GM23338 (cell line): ENCODE measurements around the gene OR13C4. TPM values are rescaled to one million over a fixed set of nuclear protein-coding genes. Genes with fewer than 3 reads are reported as not detected.
"Not testable (repeated sequence)": the region's sequence is repeated elsewhere in the genome, so short reads cannot be mapped to it uniquely, and the experiment has no call there.

Experiments
- ATAC-seq: fragments of 200-7000 bp; cut with Tn5 transposase; 3 replicates; pipeline ENCODE4 v1.9.1; 2020
- DNase-seq: peaks from one replicate; pipeline ENCODE4 v3.0.0-alpha.2; 2015; ENCODE audit warnings: low spot score
- H2AFZ ChIP-seq: fragments of 200-600 bp; sonication (generic); 2 replicates; pipeline ENCODE4 v1.8.0; 2016; ENCODE audit warnings: antibody characterized with exemption, mild to moderate bottlenecking, moderate library complexity
- H3F3A ChIP-seq: fragments of 200-600 bp; sonication (generic); replicated peaks from 2 replicates; pipeline ENCODE4 v1.8.0; 2017; ENCODE audit warnings: antibody characterized with exemption, mixed run types, low read depth
- H3K27ac ChIP-seq: fragments of 200-600 bp; sonication (generic); 2 replicates; pipeline ENCODE4 v1.6.1; 2016; ENCODE audit warnings: low read depth
- H3K27me3 ChIP-seq: fragments of 200-600 bp; sonication (generic); 2 replicates; pipeline ENCODE4 v1.8.0; 2016; ENCODE audit warnings: mild to moderate bottlenecking, mixed run types, moderate library complexity; ENCODE audit not compliant: insufficient read depth
- H3K36me3 ChIP-seq: fragments of 200-600 bp; sonication (generic); 2 replicates; pipeline ENCODE4 v1.8.0; 2016; ENCODE audit warnings: mild to moderate bottlenecking; ENCODE audit not compliant: insufficient read depth
- H3K4me1 ChIP-seq: fragments of 200-600 bp; sonication (generic); 2 replicates; pipeline ENCODE4 v1.8.0; 2016; ENCODE audit warnings: mild to moderate bottlenecking, moderate library complexity; ENCODE audit not compliant: insufficient read depth
- H3K4me2 ChIP-seq: fragments of 200-600 bp; sonication (generic); 2 replicates; pipeline ENCODE4 v1.7.1; 2017; ENCODE audit warnings: mixed run types
- H3K4me3 ChIP-seq: fragments of 200-600 bp; sonication (generic); 2 replicates; pipeline ENCODE4 v1.6.1; 2016; ENCODE audit warnings: mixed run types
- H3K79me2 ChIP-seq: fragments of 200-600 bp; sonication (generic); replicated peaks from 2 replicates; pipeline ENCODE4 v1.8.0; 2017; ENCODE audit warnings: mild to moderate bottlenecking; ENCODE audit not compliant: insufficient read depth
- H3K9me2 ChIP-seq: fragments of 200-600 bp; sonication (generic); 2 replicates; pipeline ENCODE4 v1.8.0; 2017; ENCODE audit not compliant: insufficient read depth
- H4K20me1 ChIP-seq: fragments of 200-600 bp; sonication (generic); replicated peaks from 2 replicates; pipeline ENCODE4 v1.8.0; 2017; ENCODE audit warnings: mild to moderate bottlenecking; ENCODE audit not compliant: insufficient read depth
- H3K27ac Mint-ChIP-seq: 2 replicates; pipeline ENCODE4 v1.8.0; 2020; ENCODE audit warnings: inconsistent platforms, mild to moderate bottlenecking, moderate library complexity, mixed read lengths
- H3K27me3 Mint-ChIP-seq: 3 replicates; pipeline ENCODE4 v1.8.0; 2022; ENCODE audit warnings: low read depth, mild to moderate bottlenecking, moderate library complexity, mixed read lengths, inconsistent platforms; ENCODE audit not compliant: insufficient read depth, poor library complexity
- H3K36me3 Mint-ChIP-seq: 3 replicates; pipeline ENCODE4 v1.8.0; 2021; ENCODE audit warnings: low read depth, mild to moderate bottlenecking, inconsistent platforms, moderate library complexity, mixed read lengths
- H3K4me1 Mint-ChIP-seq: 3 replicates; pipeline ENCODE4 v1.8.0; 2020; ENCODE audit warnings: mild to moderate bottlenecking, inconsistent platforms, mixed read lengths
- H3K4me3 Mint-ChIP-seq: 3 replicates; pipeline ENCODE4 v1.8.0; 2021; ENCODE audit warnings: moderate library complexity, mild to moderate bottlenecking, inconsistent platforms, mixed read lengths
- H3K9me3 Mint-ChIP-seq: 3 replicates; pipeline ENCODE4 v1.8.0; 2020; ENCODE audit warnings: moderate library complexity, mild to moderate bottlenecking, inconsistent platforms, mixed read lengths
- CREB1 ChIP-seq: fragments of 250-450 bp; sonication (Bioruptor Pico); IDR thresholded peaks from 2 replicates; pipeline ENCODE4 v1.5.0; 2020; ENCODE audit warnings: low read depth, mild to moderate bottlenecking, moderate library complexity
- EZH2 ChIP-seq: fragments of 200-600 bp; sonication (generic); IDR thresholded peaks from one replicate; pipeline ENCODE4 v1.8.0; 2017; ENCODE audit warnings: antibody characterized with exemption, mild to moderate bottlenecking, low read depth; ENCODE audit not compliant: unreplicated experiment
- EZH2phosphoT487 ChIP-seq: fragments of 200-600 bp; sonication (generic); IDR thresholded peaks from one replicate; pipeline ENCODE4 v1.8.1; 2018; ENCODE audit warnings: antibody characterized with exemption; ENCODE audit not compliant: unreplicated experiment
- JUNB ChIP-seq: IDR thresholded peaks from one replicate; pipeline ENCODE4 v1.6.1; 2016; ENCODE audit warnings: antibody characterized with exemption; ENCODE audit not compliant: unreplicated experiment
- NANOG ChIP-seq: IDR thresholded peaks from 2 replicates; pipeline ENCODE4 v1.6.1; 2016; ENCODE audit warnings: antibody characterized with exemption, borderline replicate concordance
- POLR2AphosphoS5 ChIP-seq: IDR thresholded peaks from 2 replicates; pipeline ENCODE4 v1.6.1; 2016; ENCODE audit warnings: antibody characterized with exemption, low read depth
- STAT1 ChIP-seq: IDR thresholded peaks from one replicate; pipeline ENCODE4 v1.6.1; 2016; ENCODE audit warnings: antibody characterized with exemption; ENCODE audit not compliant: unreplicated experiment
- ZNF114 ChIP-seq: fragments of 250-450 bp; sonication (Bioruptor Pico); IDR thresholded peaks from 2 replicates; pipeline ENCODE4 v1.5.0; 2020; ENCODE audit warnings: mild to moderate bottlenecking, moderate library complexity
- ZNF331 ChIP-seq: fragments of 250-450 bp; sonication (Bioruptor Pico); IDR thresholded peaks from 2 replicates; pipeline ENCODE4 v1.5.0; 2020; ENCODE audit warnings: low read depth, mild to moderate bottlenecking, moderate library complexity
- polyA plus RNA-seq: library from polyadenylated mRNA; unstranded; fragments of >200 nt; fragmentation: Nextera tagmentation; extraction: Ambion mirVana; gene quantifications from 2 replicates; pipeline ENCODE4 v1.2.1, GENCODE V29; 2016
- total RNA-seq: library from RNA; depleted of rRNA; stranded (reverse); fragments of >200 nt; shearing (Covaris generic); gene quantifications from 2 replicates; pipeline ENCODE4 v1.2.3, GENCODE V29; 2014
- TF ChIP-seq, protein P1 (sequence below), 2 experiments: fragments of 200-600 bp in 1 of 2; sonication (generic) in 1 of 2; conservative IDR thresholded peaks; 2 replicates each; pipeline versions ENCODE4 v1.5.1 to v1.6.1; 2016 to 2017; ENCODE audit warnings: antibody characterized with exemption in 2 of 2, low read depth in 2 of 2, mild to moderate bottlenecking in 2 of 2, moderate library complexity in 1 of 2
- TF ChIP-seq, protein P2 (sequence below): fragments of 250-450 bp; sonication (Bioruptor Pico); IDR thresholded peaks from 2 replicates; pipeline ENCODE4 v1.5.0; 2020; ENCODE audit warnings: mild to moderate bottlenecking, moderate library complexity
- TF ChIP-seq, protein P3 (sequence below): IDR thresholded peaks from one replicate; pipeline ENCODE4 v1.6.1; 2018; ENCODE audit warnings: antibody characterized with exemption; ENCODE audit not compliant: unreplicated experiment

OR13C4 gene
- total and polyA plus RNA-seq, 2 experiments from 2014 or later = not detected

DNA sequence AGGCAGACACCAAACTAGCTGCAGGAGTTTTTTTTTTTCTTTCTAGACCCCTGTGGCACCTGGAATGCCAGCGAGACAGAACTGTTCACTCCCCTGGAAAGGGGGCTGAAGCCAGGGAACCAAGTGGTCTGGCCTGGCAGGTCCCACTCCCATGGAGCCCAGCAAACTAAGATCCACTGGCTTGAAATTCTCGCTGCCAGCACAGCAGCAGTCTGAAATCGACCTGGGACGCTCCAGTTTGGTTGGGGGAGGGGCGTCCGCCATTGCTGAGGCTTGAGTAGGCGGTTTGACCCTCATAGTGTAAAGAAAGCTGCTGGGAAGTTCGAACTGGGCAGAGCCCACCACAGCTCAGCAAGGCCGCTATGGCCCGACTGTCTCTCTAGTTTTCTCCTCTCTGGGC lies 6.8 kb downstream of the OR13C4 start:
- not testable (repeated sequence) for H3K27ac ChIP-seq, H3K4me1 ChIP-seq, H3F3A ChIP-seq, H3K4me3 ChIP-seq, H3K4me3 Mint-ChIP-seq, H3K79me2 ChIP-seq, H3K27me3 ChIP-seq, H3K27me3 Mint-ChIP-seq, H3K36me3 Mint-ChIP-seq, H3K9me2 ChIP-seq, H3K36me3 ChIP-seq, H3K4me2 ChIP-seq, H4K20me1 ChIP-seq, H3K4me1 Mint-ChIP-seq, ATAC-seq, H3K27ac Mint-ChIP-seq
- peak overlapping the region; percentile 84 for H2AFZ ChIP-seq
- DNase-seq = peak; percentile 18
- peaks cover 11% of the 10 kb centered on the region for H3K9me3 Mint-ChIP-seq

DNA sequence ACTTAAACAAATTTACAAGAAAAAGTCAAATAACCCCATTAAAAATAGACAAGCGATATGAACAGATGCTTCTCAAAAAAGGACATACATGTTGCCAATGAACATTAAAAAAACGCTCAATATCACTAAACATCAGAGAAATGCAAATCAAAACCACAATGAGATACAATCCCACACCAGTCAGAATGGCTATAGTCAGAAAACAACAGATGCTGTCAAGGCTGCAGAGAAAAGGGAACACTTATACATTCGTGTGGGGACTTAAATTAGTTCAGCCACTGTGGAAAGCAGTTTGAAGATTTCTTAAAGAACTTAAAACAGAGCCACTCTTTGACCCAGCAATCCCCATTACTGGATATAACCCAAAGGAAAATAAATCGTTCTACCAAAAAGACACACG lies 12.1 kb downstream of the OR13C4 start:
- no peak for ATAC-seq
- TF ChIP-seq JUNB (no peak), POLR2AphosphoS5 (no peak), STAT1 (no peak), EZH2phosphoT487 (no peak), ZNF331 (CRISPR knock-in tag) (no peak), EZH2 (no peak), ZNF114 (no peak), CREB1 (no peak), NANOG (no peak)
- TF ChIP-seq, protein P1, sequence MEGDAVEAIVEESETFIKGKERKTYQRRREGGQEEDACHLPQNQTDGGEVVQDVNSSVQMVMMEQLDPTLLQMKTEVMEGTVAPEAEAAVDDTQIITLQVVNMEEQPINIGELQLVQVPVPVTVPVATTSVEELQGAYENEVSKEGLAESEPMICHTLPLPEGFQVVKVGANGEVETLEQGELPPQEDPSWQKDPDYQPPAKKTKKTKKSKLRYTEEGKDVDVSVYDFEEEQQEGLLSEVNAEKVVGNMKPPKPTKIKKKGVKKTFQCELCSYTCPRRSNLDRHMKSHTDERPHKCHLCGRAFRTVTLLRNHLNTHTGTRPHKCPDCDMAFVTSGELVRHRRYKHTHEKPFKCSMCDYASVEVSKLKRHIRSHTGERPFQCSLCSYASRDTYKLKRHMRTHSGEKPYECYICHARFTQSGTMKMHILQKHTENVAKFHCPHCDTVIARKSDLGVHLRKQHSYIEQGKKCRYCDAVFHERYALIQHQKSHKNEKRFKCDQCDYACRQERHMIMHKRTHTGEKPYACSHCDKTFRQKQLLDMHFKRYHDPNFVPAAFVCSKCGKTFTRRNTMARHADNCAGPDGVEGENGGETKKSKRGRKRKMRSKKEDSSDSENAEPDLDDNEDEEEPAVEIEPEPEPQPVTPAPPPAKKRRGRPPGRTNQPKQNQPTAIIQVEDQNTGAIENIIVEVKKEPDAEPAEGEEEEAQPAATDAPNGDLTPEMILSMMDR (conservative IDR thresholded peaks at IDR 0.05; ENCODE audit: low read depth in 2 of 2) = no peak
- TF ChIP-seq, protein P2, sequence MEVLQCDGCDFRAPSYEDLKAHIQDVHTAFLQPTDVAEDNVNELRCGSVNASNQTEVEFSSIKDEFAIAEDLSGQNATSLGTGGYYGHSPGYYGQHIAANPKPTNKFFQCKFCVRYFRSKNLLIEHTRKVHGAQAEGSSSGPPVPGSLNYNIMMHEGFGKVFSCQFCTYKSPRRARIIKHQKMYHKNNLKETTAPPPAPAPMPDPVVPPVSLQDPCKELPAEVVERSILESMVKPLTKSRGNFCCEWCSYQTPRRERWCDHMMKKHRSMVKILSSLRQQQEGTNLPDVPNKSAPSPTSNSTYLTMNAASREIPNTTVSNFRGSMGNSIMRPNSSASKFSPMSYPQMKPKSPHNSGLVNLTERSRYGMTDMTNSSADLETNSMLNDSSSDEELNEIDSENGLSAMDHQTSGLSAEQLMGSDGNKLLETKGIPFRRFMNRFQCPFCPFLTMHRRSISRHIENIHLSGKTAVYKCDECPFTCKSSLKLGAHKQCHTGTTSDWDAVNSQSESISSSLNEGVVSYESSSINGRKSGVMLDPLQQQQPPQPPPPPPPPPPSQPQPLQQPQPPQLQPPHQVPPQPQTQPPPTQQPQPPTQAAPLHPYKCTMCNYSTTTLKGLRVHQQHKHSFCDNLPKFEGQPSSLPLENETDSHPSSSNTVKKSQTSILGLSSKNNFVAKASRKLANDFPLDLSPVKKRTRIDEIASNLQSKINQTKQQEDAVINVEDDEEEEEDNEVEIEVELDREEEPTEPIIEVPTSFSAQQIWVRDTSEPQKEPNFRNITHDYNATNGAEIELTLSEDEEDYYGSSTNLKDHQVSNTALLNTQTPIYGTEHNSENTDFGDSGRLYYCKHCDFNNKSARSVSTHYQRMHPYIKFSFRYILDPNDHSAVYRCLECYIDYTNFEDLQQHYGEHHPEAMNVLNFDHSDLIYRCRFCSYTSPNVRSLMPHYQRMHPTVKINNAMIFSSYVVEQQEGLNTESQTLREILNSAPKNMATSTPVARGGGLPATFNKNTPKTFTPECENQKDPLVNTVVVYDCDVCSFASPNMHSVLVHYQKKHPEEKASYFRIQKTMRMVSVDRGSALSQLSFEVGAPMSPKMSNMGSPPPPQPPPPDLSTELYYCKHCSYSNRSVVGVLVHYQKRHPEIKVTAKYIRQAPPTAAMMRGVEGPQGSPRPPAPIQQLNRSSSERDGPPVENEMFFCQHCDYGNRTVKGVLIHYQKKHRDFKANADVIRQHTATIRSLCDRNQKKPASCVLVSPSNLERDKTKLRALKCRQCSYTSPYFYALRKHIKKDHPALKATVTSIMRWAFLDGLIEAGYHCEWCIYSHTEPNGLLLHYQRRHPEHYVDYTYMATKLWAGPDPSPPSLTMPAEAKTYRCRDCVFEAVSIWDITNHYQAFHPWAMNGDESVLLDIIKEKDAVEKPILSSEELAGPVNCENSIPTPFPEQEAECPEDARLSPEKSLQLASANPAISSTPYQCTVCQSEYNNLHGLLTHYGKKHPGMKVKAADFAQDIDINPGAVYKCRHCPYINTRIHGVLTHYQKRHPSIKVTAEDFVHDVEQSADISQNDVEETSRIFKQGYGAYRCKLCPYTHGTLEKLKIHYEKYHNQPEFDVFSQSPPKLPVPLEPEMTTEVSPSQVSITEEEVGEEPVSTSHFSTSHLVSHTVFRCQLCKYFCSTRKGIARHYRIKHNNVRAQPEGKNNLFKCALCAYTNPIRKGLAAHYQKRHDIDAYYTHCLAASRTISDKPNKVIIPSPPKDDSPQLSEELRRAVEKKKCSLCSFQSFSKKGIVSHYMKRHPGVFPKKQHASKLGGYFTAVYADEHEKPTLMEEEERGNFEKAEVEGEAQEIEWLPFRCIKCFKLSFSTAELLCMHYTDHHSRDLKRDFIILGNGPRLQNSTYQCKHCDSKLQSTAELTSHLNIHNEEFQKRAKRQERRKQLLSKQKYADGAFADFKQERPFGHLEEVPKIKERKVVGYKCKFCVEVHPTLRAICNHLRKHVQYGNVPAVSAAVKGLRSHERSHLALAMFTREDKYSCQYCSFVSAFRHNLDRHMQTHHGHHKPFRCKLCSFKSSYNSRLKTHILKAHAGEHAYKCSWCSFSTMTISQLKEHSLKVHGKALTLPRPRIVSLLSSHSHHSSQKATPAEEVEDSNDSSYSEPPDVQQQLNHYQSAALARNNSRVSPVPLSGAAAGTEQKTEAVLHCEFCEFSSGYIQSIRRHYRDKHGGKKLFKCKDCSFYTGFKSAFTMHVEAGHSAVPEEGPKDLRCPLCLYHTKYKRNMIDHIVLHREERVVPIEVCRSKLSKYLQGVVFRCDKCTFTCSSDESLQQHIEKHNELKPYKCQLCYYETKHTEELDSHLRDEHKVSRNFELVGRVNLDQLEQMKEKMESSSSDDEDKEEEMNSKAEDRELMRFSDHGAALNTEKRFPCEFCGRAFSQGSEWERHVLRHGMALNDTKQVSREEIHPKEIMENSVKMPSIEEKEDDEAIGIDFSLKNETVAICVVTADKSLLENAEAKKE (CRISPR knock-in tag) = no peak
- TF ChIP-seq, protein P3, sequence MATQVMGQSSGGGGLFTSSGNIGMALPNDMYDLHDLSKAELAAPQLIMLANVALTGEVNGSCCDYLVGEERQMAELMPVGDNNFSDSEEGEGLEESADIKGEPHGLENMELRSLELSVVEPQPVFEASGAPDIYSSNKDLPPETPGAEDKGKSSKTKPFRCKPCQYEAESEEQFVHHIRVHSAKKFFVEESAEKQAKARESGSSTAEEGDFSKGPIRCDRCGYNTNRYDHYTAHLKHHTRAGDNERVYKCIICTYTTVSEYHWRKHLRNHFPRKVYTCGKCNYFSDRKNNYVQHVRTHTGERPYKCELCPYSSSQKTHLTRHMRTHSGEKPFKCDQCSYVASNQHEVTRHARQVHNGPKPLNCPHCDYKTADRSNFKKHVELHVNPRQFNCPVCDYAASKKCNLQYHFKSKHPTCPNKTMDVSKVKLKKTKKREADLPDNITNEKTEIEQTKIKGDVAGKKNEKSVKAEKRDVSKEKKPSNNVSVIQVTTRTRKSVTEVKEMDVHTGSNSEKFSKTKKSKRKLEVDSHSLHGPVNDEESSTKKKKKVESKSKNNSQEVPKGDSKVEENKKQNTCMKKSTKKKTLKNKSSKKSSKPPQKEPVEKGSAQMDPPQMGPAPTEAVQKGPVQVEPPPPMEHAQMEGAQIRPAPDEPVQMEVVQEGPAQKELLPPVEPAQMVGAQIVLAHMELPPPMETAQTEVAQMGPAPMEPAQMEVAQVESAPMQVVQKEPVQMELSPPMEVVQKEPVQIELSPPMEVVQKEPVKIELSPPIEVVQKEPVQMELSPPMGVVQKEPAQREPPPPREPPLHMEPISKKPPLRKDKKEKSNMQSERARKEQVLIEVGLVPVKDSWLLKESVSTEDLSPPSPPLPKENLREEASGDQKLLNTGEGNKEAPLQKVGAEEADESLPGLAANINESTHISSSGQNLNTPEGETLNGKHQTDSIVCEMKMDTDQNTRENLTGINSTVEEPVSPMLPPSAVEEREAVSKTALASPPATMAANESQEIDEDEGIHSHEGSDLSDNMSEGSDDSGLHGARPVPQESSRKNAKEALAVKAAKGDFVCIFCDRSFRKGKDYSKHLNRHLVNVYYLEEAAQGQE = no peak

More for the DNA sequence above, 12.1 kb downstream of the OR13C4 start:
- no peak overlapping the region for H3K27ac ChIP-seq
- Mint-ChIP-seq H3K36me3 (no peaks in the 10 kb centered on the region), H3K4me3 (no peak overlapping the region), H3K27ac (no peak overlapping the region), H3K27me3 (no peaks in the 10 kb centered on the region), H3K9me3 (no peaks in the 10 kb centered on the region), H3K4me1 (no peaks in the 10 kb centered on the region)
- H2AFZ ChIP-seq = 0 out of 2 replicates have a peak overlapping the region, but pooled peaks have one; percentile 74
- H4K20me1 ChIP-seq = no peaks in the 10 kb centered on the region
- no peak for DNase-seq
- H3K27me3 ChIP-seq = no peaks in the 10 kb centered on the region
- no peaks in the 10 kb centered on the region for H3K36me3 ChIP-seq
- no peaks in the 10 kb centered on the region for H3F3A ChIP-seq
- no peaks in the 10 kb centered on the region; the same call in 1 of the 2 replicates for H3K9me2 ChIP-seq
- H3K79me2 ChIP-seq = no peaks in the 10 kb centered on the region
- H3K4me1 ChIP-seq = no peaks in the 10 kb centered on the region
- no peak overlapping the region for H3K4me3 ChIP-seq
- no peak overlapping the region for H3K4me2 ChIP-seq
